H9 (cell line): Measurements from ENCODE around the gene AGL. TPM values are rescaled to one million over a fixed set of nuclear protein-coding genes. Genes with fewer than 3 reads are reported as not detected.

Source experiments
- DNase-seq: peaks from one replicate; pipeline ENCODE4 v3.0.0-alpha.2; 2017
- H2AFZ ChIP-seq: one replicate; pipeline ENCODE4 v1.6.1; 2013; ENCODE audit warnings: mild to moderate bottlenecking, low read length, control low read depth, moderate library complexity
- H2AK5ac ChIP-seq: 2 replicates; pipeline ENCODE4 v1.6.1; 2013; ENCODE audit warnings: low read length, control low read depth, mixed read lengths; ENCODE audit not compliant: insufficient read length
- H2BK120ac ChIP-seq: one replicate; pipeline ENCODE4 v1.6.1; 2013; ENCODE audit warnings: low read depth, mild to moderate bottlenecking, low read length, control low read depth, inconsistent platforms; ENCODE audit not compliant: poor library complexity, severe bottlenecking
- H2BK12ac ChIP-seq: 2 replicates; pipeline ENCODE4 v1.6.1; 2013; ENCODE audit warnings: low read length, control low read depth, mixed read lengths, low read depth; ENCODE audit not compliant: insufficient read length
- H2BK15ac ChIP-seq: 2 replicates; pipeline ENCODE4 v1.6.1; 2013; ENCODE audit warnings: low read depth, low read length, control low read depth
- H2BK20ac ChIP-seq: one replicate; pipeline ENCODE4 v1.6.1; 2013; ENCODE audit warnings: low read depth, mild to moderate bottlenecking, low read length, control low read depth, inconsistent platforms; ENCODE audit not compliant: poor library complexity, severe bottlenecking
- H2BK5ac ChIP-seq: 2 replicates; pipeline ENCODE4 v1.6.1; 2013; ENCODE audit warnings: low read length, control low read depth, mixed read lengths; ENCODE audit not compliant: insufficient read length
- H3K14ac ChIP-seq: 2 replicates; pipeline ENCODE4 v1.6.1; 2013; ENCODE audit warnings: low read length, control low read depth; ENCODE audit not compliant: insufficient read depth
- H3K18ac ChIP-seq: 2 replicates; pipeline ENCODE4 v1.6.1; 2013; ENCODE audit warnings: low read depth, mild to moderate bottlenecking, mixed read lengths, low read length, control low read depth; ENCODE audit not compliant: insufficient read length
- H3K23ac ChIP-seq: 2 replicates; pipeline ENCODE4 v1.6.1; 2013; ENCODE audit warnings: low read length, control low read depth, mixed read lengths, low read depth; ENCODE audit not compliant: insufficient read length
- H3K23me2 ChIP-seq: 2 replicates; pipeline ENCODE4 v1.6.1; 2013; ENCODE audit warnings: low read depth, mild to moderate bottlenecking, mixed read lengths, low read length, control low read depth; ENCODE audit not compliant: insufficient read length, poor library complexity, severe bottlenecking
- H3K27ac ChIP-seq: 2 replicates; pipeline ENCODE4 v1.5.1; 2013; ENCODE audit warnings: low read length, control low read depth, mixed read lengths, low read depth; ENCODE audit not compliant: insufficient read length
- H3K27me3 ChIP-seq: 2 replicates; pipeline ENCODE4 v1.6.1; 2013; ENCODE audit warnings: low read length, control low read depth, inconsistent platforms; ENCODE audit not compliant: insufficient read depth
- H3K4ac ChIP-seq: 2 replicates; pipeline ENCODE4 v1.6.1; 2013; ENCODE audit warnings: low read depth, mild to moderate bottlenecking, control low read depth, inconsistent platforms, low read length, moderate library complexity
- H3K4me1 ChIP-seq: 2 replicates; pipeline ENCODE4 v1.6.1; 2013; ENCODE audit warnings: low read length, control low read depth, inconsistent platforms; ENCODE audit not compliant: insufficient read depth
- H3K4me2 ChIP-seq: 2 replicates; pipeline ENCODE4 v1.6.1; 2013; ENCODE audit warnings: low read length, control low read depth, mixed read lengths; ENCODE audit not compliant: insufficient read length, insufficient read depth
- H3K56ac ChIP-seq: 2 replicates; pipeline ENCODE4 v1.6.1; 2013; ENCODE audit warnings: low read depth, mild to moderate bottlenecking, mixed read lengths, low read length, control low read depth; ENCODE audit not compliant: insufficient read length
- H3K79me1 ChIP-seq: 2 replicates; pipeline ENCODE4 v1.6.1; 2013; ENCODE audit warnings: low read depth, mild to moderate bottlenecking, moderate library complexity, low read length, control low read depth, inconsistent platforms; ENCODE audit not compliant: insufficient read depth, poor library complexity, severe bottlenecking
- H3K79me2 ChIP-seq: 2 replicates; pipeline ENCODE4 v1.6.1; 2013; ENCODE audit warnings: low read length, control low read depth, inconsistent platforms; ENCODE audit not compliant: insufficient read depth
- H3K9ac ChIP-seq: 2 replicates; pipeline ENCODE4 v1.6.1; 2013; ENCODE audit warnings: low read length, control low read depth, mixed read lengths; ENCODE audit not compliant: insufficient read length; ENCODE audit errors: extremely low read depth
- H3K9me3 ChIP-seq: one replicate; pipeline ENCODE4 v1.6.1; 2013; ENCODE audit warnings: low read depth, low read length, inconsistent platforms; ENCODE audit not compliant: control insufficient read depth
- H3T11ph ChIP-seq: one replicate; pipeline ENCODE4 v1.6.1; 2013; ENCODE audit warnings: mild to moderate bottlenecking, low read length, control low read depth, inconsistent platforms
- H4K20me1 ChIP-seq: one replicate; pipeline ENCODE4 v1.6.1; 2013; ENCODE audit not compliant: control insufficient read depth, insufficient read length, insufficient read depth
- H4K5ac ChIP-seq: 2 replicates; pipeline ENCODE4 v1.6.1; 2013; ENCODE audit warnings: low read depth, mild to moderate bottlenecking, mixed read lengths, low read length, control low read depth; ENCODE audit not compliant: insufficient read length
- H4K8ac ChIP-seq: replicated peaks from 2 replicates; pipeline ENCODE4 v1.6.1; 2013; ENCODE audit warnings: low read length, control low read depth, mixed read lengths, low read depth; ENCODE audit not compliant: insufficient read length
- H4K91ac ChIP-seq: 2 replicates; pipeline ENCODE4 v1.6.1; 2013; ENCODE audit warnings: low read depth, mild to moderate bottlenecking, moderate library complexity, mixed read lengths, low read length, control low read depth; ENCODE audit not compliant: insufficient read length
- H3K27ac Mint-ChIP-seq, 3 experiments: 2 replicates in 2 of 3; 3 replicates in 1 of 3; pipeline ENCODE4 v1.8.0; 2020 to 2021; ENCODE audit warnings: mixed read lengths in 3 of 3, mild to moderate bottlenecking in 1 of 3, moderate library complexity in 1 of 3
- H3K27me3 Mint-ChIP-seq: 2 replicates; pipeline ENCODE4 v1.8.0; 2021; ENCODE audit warnings: low read depth, mild to moderate bottlenecking, moderate library complexity, mixed read lengths
- H3K36me3 Mint-ChIP-seq, 3 experiments: 2 replicates in 2 of 3; 3 replicates in 1 of 3; pipeline ENCODE4 v1.8.0; 2020 to 2021; ENCODE audit warnings: low read depth in 3 of 3, mixed read lengths in 3 of 3; ENCODE audit not compliant: insufficient read depth in 1 of 3
- H3K4me1 Mint-ChIP-seq, 2 experiments: 2 replicates each; pipeline ENCODE4 v1.8.0; 2020; ENCODE audit warnings: mixed read lengths in 2 of 2
- H3K4me3 Mint-ChIP-seq, 2 experiments: 2 replicates in 1 of 2; 3 replicates in 1 of 2; pipeline ENCODE4 v1.8.0; 2020 to 2021; ENCODE audit warnings: mild to moderate bottlenecking in 2 of 2, mixed read lengths in 2 of 2, moderate library complexity in 1 of 2
- H3K9me3 Mint-ChIP-seq, 2 experiments: 2 replicates in 1 of 2; 3 replicates in 1 of 2; pipeline ENCODE4 v1.8.0; 2020; ENCODE audit warnings: mild to moderate bottlenecking in 2 of 2, mixed read lengths in 2 of 2, moderate library complexity in 1 of 2
- WGBS: extraction: QIAGEN DNeasy Blood & Tissue Kit; methylation state at CpG from one replicate; pipeline ENCODE4 v1.1.7; 2013; ENCODE audit warnings: missing lambda C conversion rate, low lambda C conversion rate, mixed read lengths; ENCODE audit not compliant: insufficient read length; ENCODE audit errors: extremely low coverage; 5-methylcytosine and 5-hydroxymethylcytosine counted together
- total RNA-seq: library from RNA; stranded (reverse); gene quantifications from 2 replicates; pipeline ENCODE4 v1.2.1, GENCODE V29; 2021
- TF ChIP-seq, protein P1 (sequence below): fragments of 200-600 bp; sonication (generic); conservative IDR thresholded peaks from 3 replicates; pipeline ENCODE4 v1.8.0; 2021; ENCODE audit warnings: antibody characterized with exemption, mild to moderate bottlenecking

Gene AGL
- total RNA-seq, 1 experiment from 2014 or later, result 24.0 TPM

GRCh38 chr1:99872063-99872462 lies 21.9 kb downstream of the AGL start:
- Histone ChIP-seq H4K8ac (no peak overlapping the region), H3K79me1 (no peaks in the 10 kb centered on the region), H3K27me3 (no peaks in the 10 kb centered on the region), H3K9me3 (no peaks in the 10 kb centered on the region), H3K27ac (no peak overlapping the region), H2BK12ac (no peak overlapping the region), H3K56ac (no peak overlapping the region), H2BK20ac (no peak overlapping the region), H3K4ac (no peak overlapping the region), H2BK15ac (no peak overlapping the region), H3K4me1 (no peaks in the 10 kb centered on the region), H3K9ac (no peak overlapping the region), H2AFZ (no peak overlapping the region), H3K18ac (no peak overlapping the region), H2AK5ac (no peak overlapping the region), H4K5ac (no peak overlapping the region), H3K14ac (no peak overlapping the region), H3T11ph (no peak overlapping the region), H2BK5ac (no peak overlapping the region), H3K79me2 (no peaks in the 10 kb centered on the region), H4K91ac (no peak overlapping the region), H3K4me2 (no peak overlapping the region), H4K20me1 (no peaks in the 10 kb centered on the region), H3K23ac (no peak overlapping the region), H2BK120ac (no peak overlapping the region), H3K23me2 (no peaks in the 10 kb centered on the region)
- H3K36me3 Mint-ChIP-seq, result peaks cover 0 to 7% (median 0%) of the 10 kb centered on the region in 3 experiments; a peak in 2 of 7 replicates
- TF ChIP-seq, protein P1, sequence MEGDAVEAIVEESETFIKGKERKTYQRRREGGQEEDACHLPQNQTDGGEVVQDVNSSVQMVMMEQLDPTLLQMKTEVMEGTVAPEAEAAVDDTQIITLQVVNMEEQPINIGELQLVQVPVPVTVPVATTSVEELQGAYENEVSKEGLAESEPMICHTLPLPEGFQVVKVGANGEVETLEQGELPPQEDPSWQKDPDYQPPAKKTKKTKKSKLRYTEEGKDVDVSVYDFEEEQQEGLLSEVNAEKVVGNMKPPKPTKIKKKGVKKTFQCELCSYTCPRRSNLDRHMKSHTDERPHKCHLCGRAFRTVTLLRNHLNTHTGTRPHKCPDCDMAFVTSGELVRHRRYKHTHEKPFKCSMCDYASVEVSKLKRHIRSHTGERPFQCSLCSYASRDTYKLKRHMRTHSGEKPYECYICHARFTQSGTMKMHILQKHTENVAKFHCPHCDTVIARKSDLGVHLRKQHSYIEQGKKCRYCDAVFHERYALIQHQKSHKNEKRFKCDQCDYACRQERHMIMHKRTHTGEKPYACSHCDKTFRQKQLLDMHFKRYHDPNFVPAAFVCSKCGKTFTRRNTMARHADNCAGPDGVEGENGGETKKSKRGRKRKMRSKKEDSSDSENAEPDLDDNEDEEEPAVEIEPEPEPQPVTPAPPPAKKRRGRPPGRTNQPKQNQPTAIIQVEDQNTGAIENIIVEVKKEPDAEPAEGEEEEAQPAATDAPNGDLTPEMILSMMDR, result no peak
- no CpG with 5 or more reads among the region's 1 CpG for WGBS
- no peak for DNase-seq
- H3K4me3 Mint-ChIP-seq, result no peak overlapping the region
- H3K9me3 Mint-ChIP-seq, result no peaks in the 10 kb centered on the region
- no peak overlapping the region for H3K27ac Mint-ChIP-seq
- H3K27me3 Mint-ChIP-seq, result no peaks in the 10 kb centered on the region
- no peaks in the 10 kb centered on the region for H3K4me1 Mint-ChIP-seq
